ENCODE results near the gene USH1C. TPM values are rescaled to one million over a fixed set of nuclear protein-coding genes. Genes with fewer than 3 reads are reported as not detected.

The USH1C gene
- total RNA-seq, 4 donors from 2014 or later, result 110 to 1,022 (median 157) TPM

- DNase-seq, result no peak
- 62% methylated on average over 3 of the region's 3 CpGs; no CpG with 5 or more reads in 1 of the 2 donors for WGBS, 2 donors (ENCODE audit: low coverage in 1 of 2)
- Histone ChIP-seq H3K4me3 (no peak overlapping the region), H3K27me3 (no peaks in the 10 kb centered on the region), H3K9me3 (no peaks in the 10 kb centered on the region), H3K36me3 (no peaks in the 10 kb centered on the region), H3K27ac (no peak overlapping the region), H3K4me1 (no peaks in the 10 kb centered on the region)
- intact Hi-C loops (cut with DNase I; ENCODE audit: low total_unique reads) (no loop called here), in situ Hi-C loops (cut with MboI; ENCODE audit: low pct_ligation_motif_present in 1 of 4, low pct_unique_long_range_greater_than_20kb in 1 of 4, low sequenced_read_pairs in 3 of 4) (loop anchor here in 2 of 4 donors (25.0 kb wide), 1 partner anchor 274 kb away; no protein-coding TSS in a partner anchor)
- TF ChIP-seq CTCF (IDR thresholded peaks at IDR 0.05), result no peak
- TF ChIP-seq POLR2A (IDR thresholded peaks at IDR 0.05), result no peak
- TF ChIP-seq EP300 (IDR thresholded peaks at IDR 0.05; ENCODE audit: low read depth), result no peak
Observed at GRCh38 chr11:17511571-17511970, 32.6 kb downstream of the USH1C start.

GRCh38 chr11:17510507-17511206 lies 33.6 kb downstream of the USH1C start:
- intact Hi-C loops (cut with DNase I; ENCODE audit: low total_unique reads) (no loop called here), in situ Hi-C loops (cut with MboI; ENCODE audit: low pct_ligation_motif_present in 1 of 4, low pct_unique_long_range_greater_than_20kb in 1 of 4, low sequenced_read_pairs in 3 of 4) (loop anchor here in 2 of 4 donors (25.0 kb wide), 1 partner anchor 273 kb away; no protein-coding TSS in a partner anchor)
- TF ChIP-seq EP300 (IDR thresholded peaks at IDR 0.05; ENCODE audit: low read depth), result no peak
- TF ChIP-seq POLR2A (IDR thresholded peaks at IDR 0.05), result no peak
- TF ChIP-seq CTCF (IDR thresholded peaks at IDR 0.05), result no peak
- TF ChIP-seq POLR2AphosphoS5 (IDR thresholded peaks at IDR 0.05), result no peak
- H3K36me3 ChIP-seq, result no peaks in the 10 kb centered on the region
- DNase-seq, result no peak
- no peaks in the 10 kb centered on the region for H3K9me3 ChIP-seq
- no peak overlapping the region for H3K4me3 ChIP-seq
- no peaks in the 10 kb centered on the region for H3K4me1 ChIP-seq
- no peak overlapping the region for H3K27ac ChIP-seq
- H3K27me3 ChIP-seq, result no peaks in the 10 kb centered on the region
- WGBS, 2 donors (ENCODE audit: low coverage in 1 of 2), result 55 to 80% methylated on average over 4 of the region's 4 CpGs

GRCh38 chr11:17508791-17509190 lies 35.4 kb downstream of the USH1C start:
- DNase-seq, result no peak
- Histone ChIP-seq H3K9me3 (no peaks in the 10 kb centered on the region), H3K27me3 (no peaks in the 10 kb centered on the region), H3K36me3 (no peaks in the 10 kb centered on the region), H3K4me3 (no peak overlapping the region), H3K27ac (no peak overlapping the region), H3K4me1 (no peaks in the 10 kb centered on the region)
- no peak for TF ChIP-seq POLR2A (IDR thresholded peaks at IDR 0.05)
- no peak for TF ChIP-seq EP300 (IDR thresholded peaks at IDR 0.05; ENCODE audit: low read depth)
- TF ChIP-seq CTCF (IDR thresholded peaks at IDR 0.05), result no peak
- no peak for TF ChIP-seq POLR2AphosphoS5 (IDR thresholded peaks at IDR 0.05)
- in situ Hi-C loops (cut with MboI; ENCODE audit: low pct_ligation_motif_present in 1 of 4, low pct_unique_long_range_greater_than_20kb in 1 of 4, low sequenced_read_pairs in 3 of 4) (loop anchor here in 3 of 4 donors (5.0 to 25.0 kb wide), 3 partner anchors 124 to 271 kb away; partner anchors contain the start of gene KCNJ11 (in 1 of the 3)), intact Hi-C loops (cut with DNase I; ENCODE audit: low total_unique reads) (no loop called here)
- 33 to 50% methylated on average over 2 to 3 of the region's 3 CpGs for WGBS, 2 donors (ENCODE audit: low coverage in 1 of 2)

- DNase-seq, result no peak
- Histone ChIP-seq H3K36me3 (no peaks in the 10 kb centered on the region), H3K4me3 (no peak overlapping the region), H3K27me3 (no peaks in the 10 kb centered on the region), H3K27ac (no peak overlapping the region), H3K9me3 (no peaks in the 10 kb centered on the region), H3K4me1 (no peaks in the 10 kb centered on the region)
- in situ Hi-C loops (cut with MboI; ENCODE audit: low pct_ligation_motif_present in 1 of 4, low pct_unique_long_range_greater_than_20kb in 1 of 4, low sequenced_read_pairs in 3 of 4) (loop anchor here in 3 of 4 donors (5.0 to 25.0 kb wide), 3 partner anchors 124 to 271 kb away; partner anchors contain the start of gene KCNJ11 (in 1 of the 3)), intact Hi-C loops (cut with DNase I; ENCODE audit: low total_unique reads) (no loop called here)
- TF ChIP-seq POLR2AphosphoS5 (IDR thresholded peaks at IDR 0.05) (no peak), POLR2A (IDR thresholded peaks at IDR 0.05) (no peak), EP300 (IDR thresholded peaks at IDR 0.05; ENCODE audit: low read depth) (no peak), CTCF (IDR thresholded peaks at IDR 0.05) (no peak)
- whole genome bisulfite sequencing, 2 donors (ENCODE audit: low coverage in 1 of 2), result 54 to 58% methylated on average over 2 to 3 of the region's 3 CpGs
Observed at GRCh38 chr11:17508306-17508705, 35.9 kb downstream of the USH1C start.
